ENCODE data around the gene ST6GALNAC4. TPM values are rescaled to one million over a fixed set of nuclear protein-coding genes. Genes with fewer than 3 reads are reported as not detected.

Gene ST6GALNAC4
- polyA plus RNA-seq, 4 donors: 9.1 to 34.7 (median 22.5) TPM

GRCh38 chr9:127938298-127938690 lies 21.5 kb upstream of the ST6GALNAC4 start:
- Histone ChIP-seq H3K4me1 (ENCODE audit: control insufficient read depth in 3 of 3, insufficient read depth in 2 of 3, low read depth in 1 of 3, low read length in 2 of 3) (peaks cover 9 to 43% (median 9%) of the 10 kb centered on the region in 3 donors), H3K27ac (ENCODE audit: low read depth in 1 of 3, low read length in 2 of 3) (peak overlapping the region in 2 of 3 donors; percentile 24 to 57), H3K4me3 (ENCODE audit: low read depth in 1 of 3, low read length in 3 of 3) (peak overlapping the region in 2 of 3 donors; percentile 76 to 91), H3K9me3 (ENCODE audit: control insufficient read depth in 2 of 2, insufficient read depth in 1 of 2, low read depth in 1 of 2, low read length in 1 of 2) (no peaks in the 10 kb centered on the region), H3K27me3 (ENCODE audit: control insufficient read depth in 3 of 3, insufficient read depth in 3 of 3, low read length in 3 of 3) (no peaks in the 10 kb centered on the region), H3K36me3 (ENCODE audit: control insufficient read depth in 3 of 3, insufficient read depth in 2 of 3, low read depth in 1 of 3, low read length in 3 of 3) (peaks cover 2 to 57% (median 14%) of the 10 kb centered on the region in 3 donors)
- 12 to 33% (median 33%) methylated on average over 25 of the region's 25 CpGs for WGBS, 3 donors
- DNase-seq (peak in 1 of 2 donors; percentile 45), FAIRE-seq (no peak)

DNA sequence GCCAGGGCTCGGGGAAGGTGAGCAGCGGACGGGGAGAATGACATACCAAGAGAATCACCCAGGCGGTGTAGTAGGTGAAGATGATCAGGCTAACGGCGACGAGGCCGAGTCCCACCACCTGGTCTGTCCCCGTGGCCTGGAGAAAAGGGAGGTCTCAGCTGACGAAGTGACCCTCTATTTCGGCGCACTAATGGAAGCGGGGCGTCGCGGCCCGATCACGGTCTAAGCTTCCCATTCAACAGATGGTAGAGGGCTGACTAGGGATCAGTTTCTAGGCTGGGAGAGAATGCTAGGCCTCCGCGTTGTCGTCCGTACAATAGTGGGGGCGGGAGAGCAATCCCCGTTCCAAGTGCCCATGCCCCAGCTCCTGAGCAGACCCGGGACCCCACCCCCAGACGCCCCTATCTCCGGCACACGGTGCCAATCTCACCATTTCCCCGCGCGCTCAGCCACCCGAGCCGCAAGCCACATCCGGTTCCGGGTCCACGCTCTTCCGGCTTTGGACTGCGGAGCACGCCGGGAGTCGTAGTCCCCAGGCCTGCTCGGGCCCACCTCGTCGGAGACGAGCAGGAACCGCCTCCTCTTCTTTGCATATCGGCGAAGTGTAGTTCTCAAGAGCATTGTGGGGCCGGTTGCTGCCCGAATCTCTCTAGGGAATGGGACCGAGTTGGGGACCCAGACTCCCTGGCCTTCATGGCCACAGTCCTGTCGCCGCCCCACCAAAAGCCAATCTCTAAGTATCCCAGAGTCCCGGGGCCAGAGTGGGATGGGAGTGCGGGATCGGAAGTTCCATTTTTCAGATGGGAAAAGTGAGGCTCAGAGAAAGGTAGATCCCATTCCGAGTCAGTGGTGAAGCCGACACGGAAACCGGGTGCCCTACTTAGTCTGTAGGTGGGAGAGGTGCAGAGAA lies 20.8 kb upstream of the ST6GALNAC4 start, which contains the start of gene DPM2:
Gene DPM2 (minus strand): TSS at position 467 of the 910 bp plus-strand sequence. CDS start 34 bp downstream, at position 433.
- peak within 1 kb of the TSS; percentile 53 to 91 (median 76) for H3K4me3 ChIP-seq (ENCODE audit: low read depth in 1 of 3, low read length in 3 of 3)
- H3K27ac ChIP-seq (ENCODE audit: low read depth in 1 of 3, low read length in 2 of 3): peak within 1 kb of the TSS in 2 of 3 donors; percentile 24 to 57
- peaks cover 9 to 37% (median 9%) of the 10 kb centered on the region in 3 donors for H3K4me1 ChIP-seq (ENCODE audit: control insufficient read depth in 3 of 3, insufficient read depth in 2 of 3, low read depth in 1 of 3, low read length in 2 of 3)
- peak; percentile 88 to 94 for DNase-seq
- peaks cover 2 to 55% (median 11%) of the 10 kb centered on the region in 3 donors for H3K36me3 ChIP-seq (ENCODE audit: control insufficient read depth in 3 of 3, insufficient read depth in 2 of 3, low read depth in 1 of 3, low read length in 3 of 3)
- H3K27me3 ChIP-seq (ENCODE audit: control insufficient read depth in 3 of 3, insufficient read depth in 3 of 3, low read length in 3 of 3): no peaks in the 10 kb centered on the region
- 1 to 5% (median 3%) methylated on average over 59 to 60 of the region's 60 CpGs for WGBS, 3 donors
- H3K9me3 ChIP-seq (ENCODE audit: control insufficient read depth in 2 of 2, insufficient read depth in 1 of 2, low read depth in 1 of 2, low read length in 1 of 2): no peaks in the 10 kb centered on the region
- FAIRE-seq: no peak

DNA sequence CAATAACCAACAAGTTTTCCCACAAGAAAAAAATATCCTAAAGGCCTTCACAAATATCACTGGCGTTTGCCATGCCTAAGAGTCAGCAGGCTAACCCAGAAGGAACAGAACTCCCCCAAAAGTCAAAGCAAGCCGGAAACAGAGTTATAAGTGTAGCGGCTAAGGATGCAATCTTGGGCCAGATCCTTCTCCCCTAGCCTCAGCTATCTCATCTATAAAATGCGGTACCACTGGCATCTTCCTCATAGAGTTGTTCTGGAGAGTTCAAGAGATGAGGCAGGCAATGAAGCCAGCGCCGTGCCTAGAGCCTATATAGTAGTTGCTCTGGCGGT lies 20.2 kb upstream of the ST6GALNAC4 start:
- FAIRE-seq (no peak), DNase-seq (no peak)
- Histone ChIP-seq H3K27me3 (ENCODE audit: control insufficient read depth in 3 of 3, insufficient read depth in 3 of 3, low read length in 3 of 3) (no peaks in the 10 kb centered on the region), H3K27ac (ENCODE audit: low read depth in 1 of 3, low read length in 2 of 3) (peak overlapping the region in 1 of 3 donors; percentile 57), H3K36me3 (ENCODE audit: control insufficient read depth in 3 of 3, insufficient read depth in 2 of 3, low read depth in 1 of 3, low read length in 3 of 3) (peaks cover 2 to 49% (median 6%) of the 10 kb centered on the region in 3 donors), H3K9me3 (ENCODE audit: control insufficient read depth in 2 of 2, insufficient read depth in 1 of 2, low read depth in 1 of 2, low read length in 1 of 2) (no peaks in the 10 kb centered on the region), H3K4me1 (ENCODE audit: control insufficient read depth in 3 of 3, insufficient read depth in 2 of 3, low read depth in 1 of 3, low read length in 2 of 3) (peaks cover 9 to 31% (median 9%) of the 10 kb centered on the region in 3 donors), H3K4me3 (ENCODE audit: low read depth in 1 of 3, low read length in 3 of 3) (peak overlapping the region; percentile 53 to 91 (median 76))
- WGBS, 3 donors: 5 to 11% (median 10%) methylated on average over 7 of the region's 7 CpGs

GRCh38 chr9:127936347-127936852 lies 19.6 kb upstream of the ST6GALNAC4 start:
- 73 to 83% (median 78%) methylated on average over 14 of the region's 14 CpGs for WGBS, 3 donors
- Histone ChIP-seq H3K9me3 (ENCODE audit: control insufficient read depth in 2 of 2, insufficient read depth in 1 of 2, low read depth in 1 of 2, low read length in 1 of 2) (no peaks in the 10 kb centered on the region), H3K4me3 (ENCODE audit: low read depth in 1 of 3, low read length in 3 of 3) (peak overlapping the region in 1 of 3 donors; percentile 76), H3K27ac (ENCODE audit: low read depth in 1 of 3, low read length in 2 of 3) (no peak overlapping the region), H3K27me3 (ENCODE audit: control insufficient read depth in 3 of 3, insufficient read depth in 3 of 3, low read length in 3 of 3) (peaks cover 0 to 2% (median 0%) of the 10 kb centered on the region in 3 donors), H3K4me1 (ENCODE audit: control insufficient read depth in 3 of 3, insufficient read depth in 2 of 3, low read depth in 1 of 3, low read length in 2 of 3) (peaks cover 9 to 28% (median 9%) of the 10 kb centered on the region in 3 donors), H3K36me3 (ENCODE audit: control insufficient read depth in 3 of 3, insufficient read depth in 2 of 3, low read depth in 1 of 3, low read length in 3 of 3) (peaks cover 0 to 42% (median 2%) of the 10 kb centered on the region in 3 donors)
- FAIRE-seq: no peak
- DNase-seq: no peak

DNA sequence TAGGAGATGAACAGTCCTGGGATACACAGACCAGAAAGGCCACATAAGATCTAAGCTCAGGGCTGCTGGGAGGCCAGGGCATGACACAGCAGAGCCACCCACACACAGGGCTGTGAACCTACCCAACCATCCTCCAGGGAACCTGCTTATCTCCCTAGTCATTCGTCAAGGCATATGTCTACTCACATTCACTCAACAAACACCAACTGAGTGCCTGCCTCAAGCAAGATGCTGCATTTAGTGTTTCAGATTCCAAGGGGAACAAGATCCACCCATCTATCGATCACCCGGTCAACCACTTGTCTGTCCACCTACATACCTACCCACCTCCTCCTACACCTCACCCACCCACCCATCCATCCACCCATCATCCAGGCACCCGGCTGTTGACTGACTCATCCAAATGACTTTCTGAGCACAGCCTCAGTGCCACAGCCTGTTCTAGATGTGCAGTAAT lies 19.0 kb upstream of the ST6GALNAC4 start:
- Histone ChIP-seq H3K9me3 (ENCODE audit: control insufficient read depth in 2 of 2, insufficient read depth in 1 of 2, low read depth in 1 of 2, low read length in 1 of 2) (no peaks in the 10 kb centered on the region), H3K4me3 (ENCODE audit: low read depth in 1 of 3, low read length in 3 of 3) (no peak overlapping the region), H3K4me1 (ENCODE audit: control insufficient read depth in 3 of 3, insufficient read depth in 2 of 3, low read depth in 1 of 3, low read length in 2 of 3) (peaks cover 9 to 29% (median 13%) of the 10 kb centered on the region in 3 donors), H3K27ac (ENCODE audit: low read depth in 1 of 3, low read length in 2 of 3) (no peak overlapping the region), H3K36me3 (ENCODE audit: control insufficient read depth in 3 of 3, insufficient read depth in 2 of 3, low read depth in 1 of 3, low read length in 3 of 3) (peaks cover 0 to 36% (median 0%) of the 10 kb centered on the region in 3 donors), H3K27me3 (ENCODE audit: control insufficient read depth in 3 of 3, insufficient read depth in 3 of 3, low read length in 3 of 3) (peaks cover 0 to 8% (median 0%) of the 10 kb centered on the region in 3 donors)
- WGBS, 3 donors: 60 to 75% (median 69%) methylated on average over 4 of the region's 4 CpGs
- no peak for FAIRE-seq
- no peak for DNase-seq

DNA sequence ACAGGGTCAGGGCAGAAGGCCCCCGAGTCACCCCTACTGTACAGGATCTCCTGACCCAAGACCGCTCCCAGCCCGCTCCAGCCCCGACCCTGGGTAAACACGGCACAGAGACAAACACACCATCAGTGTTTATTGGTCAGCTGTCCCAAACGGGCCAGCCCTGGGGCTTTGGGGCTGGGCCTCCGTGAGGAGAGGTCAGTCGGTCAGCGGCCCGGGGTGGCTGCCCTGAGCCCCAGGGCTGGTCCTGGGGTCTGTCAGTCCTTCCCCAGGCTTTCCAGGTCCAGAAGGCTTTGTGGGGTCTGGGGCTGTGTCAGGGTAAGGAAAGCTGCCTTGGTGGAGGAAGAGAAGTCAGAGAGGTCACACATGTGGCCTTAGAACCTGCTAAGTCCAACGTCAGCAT lies 18.1 kb upstream of the ST6GALNAC4 start:
- H3K27ac ChIP-seq (ENCODE audit: low read depth in 1 of 3, low read length in 2 of 3): no peak overlapping the region
- H3K27me3 ChIP-seq (ENCODE audit: control insufficient read depth in 3 of 3, insufficient read depth in 3 of 3, low read length in 3 of 3): peaks cover 0 to 15% (median 0%) of the 10 kb centered on the region in 3 donors
- no peak for FAIRE-seq
- H3K9me3 ChIP-seq (ENCODE audit: control insufficient read depth in 2 of 2, insufficient read depth in 1 of 2, low read depth in 1 of 2, low read length in 1 of 2): no peaks in the 10 kb centered on the region
- 68 to 75% (median 71%) methylated on average over 11 of the region's 11 CpGs for WGBS, 3 donors
- DNase-seq: no peak
- H3K4me1 ChIP-seq (ENCODE audit: control insufficient read depth in 3 of 3, insufficient read depth in 2 of 3, low read depth in 1 of 3, low read length in 2 of 3): peaks cover 9 to 34% (median 15%) of the 10 kb centered on the region in 3 donors
- H3K36me3 ChIP-seq (ENCODE audit: control insufficient read depth in 3 of 3, insufficient read depth in 2 of 3, low read depth in 1 of 3, low read length in 3 of 3): peaks cover 0 to 33% (median 0%) of the 10 kb centered on the region in 3 donors
- H3K4me3 ChIP-seq (ENCODE audit: low read depth in 1 of 3, low read length in 3 of 3): no peak overlapping the region

- DNase-seq (no peak), FAIRE-seq (no peak)
- H3K27me3 ChIP-seq (ENCODE audit: control insufficient read depth in 3 of 3, insufficient read depth in 3 of 3, low read length in 3 of 3): peaks cover 0 to 22% (median 0%) of the 10 kb centered on the region in 3 donors
- H3K4me3 ChIP-seq (ENCODE audit: low read depth in 1 of 3, low read length in 3 of 3): no peak overlapping the region
- 91 to 94% (median 92%) methylated on average over 4 of the region's 4 CpGs for WGBS, 3 donors
- no peaks in the 10 kb centered on the region for H3K9me3 ChIP-seq (ENCODE audit: control insufficient read depth in 2 of 2, insufficient read depth in 1 of 2, low read depth in 1 of 2, low read length in 1 of 2)
- peaks cover 9 to 34% (median 15%) of the 10 kb centered on the region in 3 donors for H3K4me1 ChIP-seq (ENCODE audit: control insufficient read depth in 3 of 3, insufficient read depth in 2 of 3, low read depth in 1 of 3, low read length in 2 of 3)
- peaks cover 0 to 29% (median 0%) of the 10 kb centered on the region in 3 donors for H3K36me3 ChIP-seq (ENCODE audit: control insufficient read depth in 3 of 3, insufficient read depth in 2 of 3, low read depth in 1 of 3, low read length in 3 of 3)
- no peak overlapping the region for H3K27ac ChIP-seq (ENCODE audit: low read depth in 1 of 3, low read length in 2 of 3)
Observed at GRCh38 chr9:127934248-127934647, 17.4 kb upstream of the ST6GALNAC4 start.
